ENCODE results near the gene FBP2.

GRCh38 chr9:94603259-94604160 is 9.9 kb upstream of the FBP2 start:
- TF ChIP-seq ZNF221 (tag by site-specific recombination; IDR thresholded peaks at IDR 0.05; ENCODE audit: borderline replicate concordance) (no peak), CTCF (tag by site-specific recombination; IDR thresholded peaks at IDR 0.05) (peak; percentile 48), ZNF174 (tag by site-specific recombination; IDR thresholded peaks at IDR 0.05) (no peak), YY1 (tag by site-specific recombination; IDR thresholded peaks at IDR 0.05) (no peak), ZNF76 (tag by site-specific recombination; IDR thresholded peaks at IDR 0.05; ENCODE audit: borderline replicate concordance, low read depth) (no peak), PRDM1 (tag by site-specific recombination; IDR thresholded peaks at IDR 0.05) (no peak), ZNF132 (tag by site-specific recombination; IDR thresholded peaks at IDR 0.05; ENCODE audit: borderline replicate concordance) (no peak), PBX3 (CRISPR knock-in tag; IDR thresholded peaks at IDR 0.05) (no peak), MYNN (tag by site-specific recombination; IDR thresholded peaks at IDR 0.05; ENCODE audit: borderline replicate concordance) (no peak), ZNF341 (tag by site-specific recombination; IDR thresholded peaks at IDR 0.05; ENCODE audit: low read depth) (no peak), ZNF701 (tag by site-specific recombination; IDR thresholded peaks at IDR 0.05) (no peak), PATZ1 (tag by site-specific recombination; IDR thresholded peaks at IDR 0.05) (no peak), ZNF10 (tag by site-specific recombination; IDR thresholded peaks at IDR 0.05) (no peak), ELK4 (IDR thresholded peaks at IDR 0.05; ENCODE audit: borderline replicate concordance, low read depth, low read length) (no peak)
